H9 (cell line): ENCODE data around the gene ZNF362. TPM values are rescaled to one million over a fixed set of nuclear protein-coding genes. Genes with fewer than 3 reads are reported as not detected.

ENCODE experiments used
- DNase-seq: peaks from one replicate; pipeline ENCODE4 v3.0.0-alpha.2; 2017
- H2AFZ ChIP-seq: one replicate; pipeline ENCODE4 v1.6.1; 2013; ENCODE audit warnings: mild to moderate bottlenecking, low read length, control low read depth, moderate library complexity
- H2AK5ac ChIP-seq: 2 replicates; pipeline ENCODE4 v1.6.1; 2013; ENCODE audit warnings: low read length, control low read depth, mixed read lengths; ENCODE audit not compliant: insufficient read length
- H2BK120ac ChIP-seq: one replicate; pipeline ENCODE4 v1.6.1; 2013; ENCODE audit warnings: low read depth, mild to moderate bottlenecking, low read length, control low read depth, inconsistent platforms; ENCODE audit not compliant: poor library complexity, severe bottlenecking
- H2BK12ac ChIP-seq: 2 replicates; pipeline ENCODE4 v1.6.1; 2013; ENCODE audit warnings: low read length, control low read depth, mixed read lengths, low read depth; ENCODE audit not compliant: insufficient read length
- H2BK15ac ChIP-seq: 2 replicates; pipeline ENCODE4 v1.6.1; 2013; ENCODE audit warnings: low read depth, low read length, control low read depth
- H2BK20ac ChIP-seq: one replicate; pipeline ENCODE4 v1.6.1; 2013; ENCODE audit warnings: low read depth, mild to moderate bottlenecking, low read length, control low read depth, inconsistent platforms; ENCODE audit not compliant: poor library complexity, severe bottlenecking
- H2BK5ac ChIP-seq: 2 replicates; pipeline ENCODE4 v1.6.1; 2013; ENCODE audit warnings: low read length, control low read depth, mixed read lengths; ENCODE audit not compliant: insufficient read length
- H3K14ac ChIP-seq: 2 replicates; pipeline ENCODE4 v1.6.1; 2013; ENCODE audit warnings: low read length, control low read depth; ENCODE audit not compliant: insufficient read depth
- H3K18ac ChIP-seq: 2 replicates; pipeline ENCODE4 v1.6.1; 2013; ENCODE audit warnings: low read depth, mild to moderate bottlenecking, mixed read lengths, low read length, control low read depth; ENCODE audit not compliant: insufficient read length
- H3K23ac ChIP-seq: 2 replicates; pipeline ENCODE4 v1.6.1; 2013; ENCODE audit warnings: low read length, control low read depth, mixed read lengths, low read depth; ENCODE audit not compliant: insufficient read length
- H3K23me2 ChIP-seq: 2 replicates; pipeline ENCODE4 v1.6.1; 2013; ENCODE audit warnings: low read depth, mild to moderate bottlenecking, mixed read lengths, low read length, control low read depth; ENCODE audit not compliant: insufficient read length, poor library complexity, severe bottlenecking
- H3K27ac ChIP-seq: 2 replicates; pipeline ENCODE4 v1.5.1; 2013; ENCODE audit warnings: low read length, control low read depth, mixed read lengths, low read depth; ENCODE audit not compliant: insufficient read length
- H3K27me3 ChIP-seq: 2 replicates; pipeline ENCODE4 v1.6.1; 2013; ENCODE audit warnings: low read length, control low read depth, inconsistent platforms; ENCODE audit not compliant: insufficient read depth
- H3K4ac ChIP-seq: 2 replicates; pipeline ENCODE4 v1.6.1; 2013; ENCODE audit warnings: low read depth, mild to moderate bottlenecking, control low read depth, inconsistent platforms, low read length, moderate library complexity
- H3K4me1 ChIP-seq: 2 replicates; pipeline ENCODE4 v1.6.1; 2013; ENCODE audit warnings: low read length, control low read depth, inconsistent platforms; ENCODE audit not compliant: insufficient read depth
- H3K4me2 ChIP-seq: 2 replicates; pipeline ENCODE4 v1.6.1; 2013; ENCODE audit warnings: low read length, control low read depth, mixed read lengths; ENCODE audit not compliant: insufficient read length, insufficient read depth
- H3K56ac ChIP-seq: 2 replicates; pipeline ENCODE4 v1.6.1; 2013; ENCODE audit warnings: low read depth, mild to moderate bottlenecking, mixed read lengths, low read length, control low read depth; ENCODE audit not compliant: insufficient read length
- H3K79me1 ChIP-seq: 2 replicates; pipeline ENCODE4 v1.6.1; 2013; ENCODE audit warnings: low read depth, mild to moderate bottlenecking, moderate library complexity, low read length, control low read depth, inconsistent platforms; ENCODE audit not compliant: insufficient read depth, poor library complexity, severe bottlenecking
- H3K79me2 ChIP-seq: 2 replicates; pipeline ENCODE4 v1.6.1; 2013; ENCODE audit warnings: low read length, control low read depth, inconsistent platforms; ENCODE audit not compliant: insufficient read depth
- H3K9ac ChIP-seq: 2 replicates; pipeline ENCODE4 v1.6.1; 2013; ENCODE audit warnings: low read length, control low read depth, mixed read lengths; ENCODE audit not compliant: insufficient read length; ENCODE audit errors: extremely low read depth
- H3K9me3 ChIP-seq: one replicate; pipeline ENCODE4 v1.6.1; 2013; ENCODE audit warnings: low read depth, low read length, inconsistent platforms; ENCODE audit not compliant: control insufficient read depth
- H3T11ph ChIP-seq: one replicate; pipeline ENCODE4 v1.6.1; 2013; ENCODE audit warnings: mild to moderate bottlenecking, low read length, control low read depth, inconsistent platforms
- H4K20me1 ChIP-seq: one replicate; pipeline ENCODE4 v1.6.1; 2013; ENCODE audit not compliant: control insufficient read depth, insufficient read length, insufficient read depth
- H4K5ac ChIP-seq: 2 replicates; pipeline ENCODE4 v1.6.1; 2013; ENCODE audit warnings: low read depth, mild to moderate bottlenecking, mixed read lengths, low read length, control low read depth; ENCODE audit not compliant: insufficient read length
- H4K8ac ChIP-seq: replicated peaks from 2 replicates; pipeline ENCODE4 v1.6.1; 2013; ENCODE audit warnings: low read length, control low read depth, mixed read lengths, low read depth; ENCODE audit not compliant: insufficient read length
- H4K91ac ChIP-seq: 2 replicates; pipeline ENCODE4 v1.6.1; 2013; ENCODE audit warnings: low read depth, mild to moderate bottlenecking, moderate library complexity, mixed read lengths, low read length, control low read depth; ENCODE audit not compliant: insufficient read length
- H3K27ac Mint-ChIP-seq, 3 experiments: 2 replicates in 2 of 3; 3 replicates in 1 of 3; pipeline ENCODE4 v1.8.0; 2020 to 2021; ENCODE audit warnings: mixed read lengths in 3 of 3, mild to moderate bottlenecking in 1 of 3, moderate library complexity in 1 of 3
- H3K27me3 Mint-ChIP-seq: 2 replicates; pipeline ENCODE4 v1.8.0; 2021; ENCODE audit warnings: low read depth, mild to moderate bottlenecking, moderate library complexity, mixed read lengths
- H3K36me3 Mint-ChIP-seq, 3 experiments: 2 replicates in 2 of 3; 3 replicates in 1 of 3; pipeline ENCODE4 v1.8.0; 2020 to 2021; ENCODE audit warnings: low read depth in 3 of 3, mixed read lengths in 3 of 3; ENCODE audit not compliant: insufficient read depth in 1 of 3
- H3K4me1 Mint-ChIP-seq, 2 experiments: 2 replicates each; pipeline ENCODE4 v1.8.0; 2020; ENCODE audit warnings: mixed read lengths in 2 of 2
- H3K4me3 Mint-ChIP-seq, 2 experiments: 2 replicates in 1 of 2; 3 replicates in 1 of 2; pipeline ENCODE4 v1.8.0; 2020 to 2021; ENCODE audit warnings: mild to moderate bottlenecking in 2 of 2, mixed read lengths in 2 of 2, moderate library complexity in 1 of 2
- H3K9me3 Mint-ChIP-seq, 2 experiments: 2 replicates in 1 of 2; 3 replicates in 1 of 2; pipeline ENCODE4 v1.8.0; 2020; ENCODE audit warnings: mild to moderate bottlenecking in 2 of 2, mixed read lengths in 2 of 2, moderate library complexity in 1 of 2
- CTCF ChIP-seq: fragments of 200-600 bp; sonication (generic); conservative IDR thresholded peaks from 3 replicates; pipeline ENCODE4 v1.8.0; 2021; ENCODE audit warnings: antibody characterized with exemption, mild to moderate bottlenecking
- WGBS: extraction: QIAGEN DNeasy Blood & Tissue Kit; methylation state at CpG from one replicate; pipeline ENCODE4 v1.1.7; 2013; ENCODE audit warnings: missing lambda C conversion rate, low lambda C conversion rate, mixed read lengths; ENCODE audit not compliant: insufficient read length; ENCODE audit errors: extremely low coverage; 5-methylcytosine and 5-hydroxymethylcytosine counted together
- total RNA-seq: library from RNA; stranded (reverse); gene quantifications from 2 replicates; pipeline ENCODE4 v1.2.1, GENCODE V29; 2021

Gene ZNF362
- total RNA-seq, 1 experiment from 2014 or later: 18.7 TPM

GRCh38 chr1:33347650-33347992 lies 91.3 kb downstream of the ZNF362 start:
- peaks cover 37% of the 10 kb centered on the region for H3K27me3 ChIP-seq
- no peak overlapping the region for H4K91ac ChIP-seq
- H3K27ac ChIP-seq: no peak overlapping the region
- no peak for DNase-seq
- H3K4me3 Mint-ChIP-seq: no peak overlapping the region
- no peak overlapping the region for H3K14ac ChIP-seq
- no peak overlapping the region for H3K56ac ChIP-seq
- no peaks in the 10 kb centered on the region for H4K20me1 ChIP-seq
- H3K18ac ChIP-seq: no peak overlapping the region
- H2BK5ac ChIP-seq: no peak overlapping the region
- WGBS: no CpG with 5 or more reads among the region's 5 CpGs
- no peak for TF ChIP-seq CTCF
- no peak overlapping the region for H3K23ac ChIP-seq
- H3K4me1 ChIP-seq: no peaks in the 10 kb centered on the region; the same call in 1 of the 2 replicates
- H2BK20ac ChIP-seq: no peak overlapping the region
- H3K4me2 ChIP-seq: no peak overlapping the region
- H3K36me3 Mint-ChIP-seq: no peaks in the 10 kb centered on the region; a peak in 1 of 7 replicates
- H2BK120ac ChIP-seq: no peak overlapping the region
- H3K9me3 Mint-ChIP-seq: peaks cover 0 to 3% of the 10 kb centered on the region in 2 experiments; a peak in 2 of 5 replicates
- no peak overlapping the region for H2BK12ac ChIP-seq
- H3K9ac ChIP-seq: no peak overlapping the region
- no peaks in the 10 kb centered on the region for H3K79me2 ChIP-seq
- H3K79me1 ChIP-seq: no peaks in the 10 kb centered on the region
- no peak overlapping the region for H3T11ph ChIP-seq
- H2AFZ ChIP-seq: no peak overlapping the region
- peaks cover 12% of the 10 kb centered on the region for H3K23me2 ChIP-seq
- H3K27me3 Mint-ChIP-seq: peaks cover 81% of the 10 kb centered on the region
- peaks cover 45 to 61% of the 10 kb centered on the region in 2 experiments for H3K4me1 Mint-ChIP-seq
- no peak overlapping the region for H3K27ac Mint-ChIP-seq
- H4K5ac ChIP-seq: no peak overlapping the region
- no peak overlapping the region for H2BK15ac ChIP-seq
- no peak overlapping the region for H3K4ac ChIP-seq
- H2AK5ac ChIP-seq: no peak overlapping the region
- no peak overlapping the region for H4K8ac ChIP-seq
- H3K9me3 ChIP-seq: no peaks in the 10 kb centered on the region
